SU-DHL-6 (cell line): ENCODE measurements around the gene CD99L2.

Source experiments
- EZH2phosphoT487 ChIP-seq: fragments of 200-600 bp; sonication (generic), shearing (Covaris generic); conservative IDR thresholded peaks from 2 replicates; pipeline ENCODE4 v1.6.1; 2018; ENCODE audit warnings: mild to moderate bottlenecking, antibody characterized with exemption, low read length, moderate library complexity, mixed read lengths
- TF ChIP-seq, protein P1 (sequence below): fragments of 200-600 bp; sonication (generic); IDR thresholded peaks from one replicate; pipeline ENCODE4 v1.5.1; 2017; ENCODE audit warnings: antibody characterized with exemption, mild to moderate bottlenecking, low read length, moderate library complexity; ENCODE audit not compliant: insufficient read depth, poor library complexity, severe bottlenecking

- TF ChIP-seq, protein P1, sequence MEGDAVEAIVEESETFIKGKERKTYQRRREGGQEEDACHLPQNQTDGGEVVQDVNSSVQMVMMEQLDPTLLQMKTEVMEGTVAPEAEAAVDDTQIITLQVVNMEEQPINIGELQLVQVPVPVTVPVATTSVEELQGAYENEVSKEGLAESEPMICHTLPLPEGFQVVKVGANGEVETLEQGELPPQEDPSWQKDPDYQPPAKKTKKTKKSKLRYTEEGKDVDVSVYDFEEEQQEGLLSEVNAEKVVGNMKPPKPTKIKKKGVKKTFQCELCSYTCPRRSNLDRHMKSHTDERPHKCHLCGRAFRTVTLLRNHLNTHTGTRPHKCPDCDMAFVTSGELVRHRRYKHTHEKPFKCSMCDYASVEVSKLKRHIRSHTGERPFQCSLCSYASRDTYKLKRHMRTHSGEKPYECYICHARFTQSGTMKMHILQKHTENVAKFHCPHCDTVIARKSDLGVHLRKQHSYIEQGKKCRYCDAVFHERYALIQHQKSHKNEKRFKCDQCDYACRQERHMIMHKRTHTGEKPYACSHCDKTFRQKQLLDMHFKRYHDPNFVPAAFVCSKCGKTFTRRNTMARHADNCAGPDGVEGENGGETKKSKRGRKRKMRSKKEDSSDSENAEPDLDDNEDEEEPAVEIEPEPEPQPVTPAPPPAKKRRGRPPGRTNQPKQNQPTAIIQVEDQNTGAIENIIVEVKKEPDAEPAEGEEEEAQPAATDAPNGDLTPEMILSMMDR, result no peak
- TF ChIP-seq EZH2phosphoT487, result no peak
Observed at GRCh38 chrX:150806827-150807226, 91.6 kb downstream of the CD99L2 start.
